WERI-Rb-1 (cell line): ENCODE results near the gene SERINC2.
"Not testable (repeated sequence)": the region's sequence is repeated elsewhere in the genome, so short reads cannot be mapped to it uniquely, and the experiment has no call there.

ENCODE experiments used
- DNase-seq: peaks from one replicate; pipeline ENCODE4 v3.0.0-alpha.2; 2020
- H3K27ac ChIP-seq: fragments of 250-450 bp; sonication (Bioruptor Pico); 2 replicates; pipeline ENCODE4 v1.5.1; 2020; ENCODE audit warnings: mild to moderate bottlenecking, moderate library complexity
- H3K27me3 ChIP-seq: fragments of 250-450 bp; sonication (Bioruptor Pico); 2 replicates; pipeline ENCODE4 v1.5.1; 2021; ENCODE audit warnings: mild to moderate bottlenecking, low read depth, moderate library complexity; ENCODE audit not compliant: insufficient read depth, severe bottlenecking
- H3K36me3 ChIP-seq: fragments of 250-450 bp; sonication (Bioruptor Pico); 2 replicates; pipeline ENCODE4 v1.5.1; 2020; ENCODE audit warnings: mild to moderate bottlenecking, moderate library complexity
- H3K4me3 ChIP-seq: 2 replicates; pipeline ENCODE4 v1.5.1; 2011; ENCODE audit warnings: low read depth, mild to moderate bottlenecking, control low read depth, low read length
- H3K9me3 ChIP-seq: fragments of 250-450 bp; sonication (Bioruptor Pico); 2 replicates; pipeline ENCODE4 v1.5.1; 2021; ENCODE audit warnings: mild to moderate bottlenecking, moderate library complexity; ENCODE audit not compliant: severe bottlenecking
- TF ChIP-seq, protein P1 (sequence below): IDR thresholded peaks from 2 replicates; pipeline ENCODE4 v1.5.1; 2011; ENCODE audit warnings: low read depth, mild to moderate bottlenecking, control low read depth, inconsistent platforms, low read length

The SERINC2 gene

DNA sequence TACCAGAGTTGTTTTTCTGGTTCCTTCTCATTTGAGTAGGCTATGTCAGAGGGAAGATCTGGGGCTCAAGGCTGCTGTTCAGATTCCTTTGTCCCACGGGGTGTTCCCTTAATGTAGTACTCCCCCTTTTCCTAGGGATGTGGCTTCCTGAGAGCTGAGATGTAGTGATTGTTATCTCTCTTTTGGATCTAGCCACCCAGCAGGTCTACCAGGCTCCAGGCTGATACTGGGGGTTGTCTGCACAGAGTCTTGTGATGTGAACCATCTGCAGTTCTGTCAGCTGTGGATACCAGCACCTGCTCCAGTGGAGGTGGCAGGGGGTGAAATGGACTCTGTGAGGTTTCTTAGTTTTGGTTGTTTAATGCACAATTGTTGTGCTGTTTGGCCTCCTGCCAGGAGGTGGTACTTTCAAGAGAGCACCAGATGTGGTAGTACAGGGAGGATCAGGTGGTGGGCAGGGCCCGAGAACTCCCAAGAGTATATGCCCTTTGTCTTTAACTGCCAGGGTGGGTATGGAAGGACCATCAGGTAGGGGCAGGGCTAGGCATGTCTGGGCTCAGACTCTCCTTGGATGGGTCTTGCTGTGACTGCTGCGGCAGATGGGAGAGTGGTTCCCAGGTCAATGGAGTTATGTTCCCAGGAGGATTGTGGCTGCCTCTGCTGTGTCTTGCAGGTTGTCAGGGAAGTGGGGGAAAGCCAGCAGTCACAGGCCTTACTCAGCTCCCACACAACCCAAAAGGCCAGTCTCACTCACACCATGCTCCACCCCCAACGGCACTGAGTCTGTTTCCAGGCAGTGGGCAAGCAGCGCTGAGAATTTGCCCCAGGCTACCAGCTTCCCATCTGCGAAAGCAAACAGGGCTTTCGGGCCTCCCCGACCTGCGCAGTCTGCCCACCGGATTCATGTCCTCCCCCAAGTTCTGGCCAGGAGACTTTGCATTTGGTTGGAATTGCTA is 64.2 kb downstream of the SERINC2 start:
- H3K27me3 ChIP-seq, result no peaks in the 10 kb centered on the region
- no peak overlapping the region for H3K27ac ChIP-seq
- no peak overlapping the region for H3K4me3 ChIP-seq
- peaks cover 6% of the 10 kb centered on the region for H3K9me3 ChIP-seq
- peak; percentile 46 for DNase-seq
- TF ChIP-seq, protein P1, sequence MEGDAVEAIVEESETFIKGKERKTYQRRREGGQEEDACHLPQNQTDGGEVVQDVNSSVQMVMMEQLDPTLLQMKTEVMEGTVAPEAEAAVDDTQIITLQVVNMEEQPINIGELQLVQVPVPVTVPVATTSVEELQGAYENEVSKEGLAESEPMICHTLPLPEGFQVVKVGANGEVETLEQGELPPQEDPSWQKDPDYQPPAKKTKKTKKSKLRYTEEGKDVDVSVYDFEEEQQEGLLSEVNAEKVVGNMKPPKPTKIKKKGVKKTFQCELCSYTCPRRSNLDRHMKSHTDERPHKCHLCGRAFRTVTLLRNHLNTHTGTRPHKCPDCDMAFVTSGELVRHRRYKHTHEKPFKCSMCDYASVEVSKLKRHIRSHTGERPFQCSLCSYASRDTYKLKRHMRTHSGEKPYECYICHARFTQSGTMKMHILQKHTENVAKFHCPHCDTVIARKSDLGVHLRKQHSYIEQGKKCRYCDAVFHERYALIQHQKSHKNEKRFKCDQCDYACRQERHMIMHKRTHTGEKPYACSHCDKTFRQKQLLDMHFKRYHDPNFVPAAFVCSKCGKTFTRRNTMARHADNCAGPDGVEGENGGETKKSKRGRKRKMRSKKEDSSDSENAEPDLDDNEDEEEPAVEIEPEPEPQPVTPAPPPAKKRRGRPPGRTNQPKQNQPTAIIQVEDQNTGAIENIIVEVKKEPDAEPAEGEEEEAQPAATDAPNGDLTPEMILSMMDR, result no peak
- no peaks in the 10 kb centered on the region for H3K36me3 ChIP-seq

DNA sequence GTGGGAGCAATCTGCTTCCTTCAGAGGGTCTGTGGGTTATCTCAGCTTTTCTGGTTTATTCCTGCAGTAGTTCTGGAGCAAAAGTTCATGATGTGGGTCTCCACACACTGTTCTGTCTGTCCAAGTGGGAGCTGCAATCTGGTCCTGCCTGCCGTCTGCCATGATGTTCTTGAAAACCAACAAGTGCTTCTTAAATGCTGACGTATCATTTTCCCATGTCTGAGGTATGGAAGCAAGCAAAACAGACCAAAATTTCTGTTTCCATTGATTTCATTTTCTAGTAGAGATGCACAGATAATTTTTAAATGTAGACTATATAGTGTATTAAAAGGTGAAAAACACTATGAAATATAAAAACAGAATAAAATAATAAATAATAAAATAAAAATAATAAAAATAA is 65.2 kb downstream of the SERINC2 start:
- no peaks in the 10 kb centered on the region for H3K36me3 ChIP-seq
- H3K27ac ChIP-seq, result no peak overlapping the region
- no peaks in the 10 kb centered on the region for H3K27me3 ChIP-seq
- H3K4me3 ChIP-seq, result no peak overlapping the region
- TF ChIP-seq, protein P1, result no peak
- DNase-seq, result no peak
- peaks cover 10% of the 10 kb centered on the region for H3K9me3 ChIP-seq

DNA sequence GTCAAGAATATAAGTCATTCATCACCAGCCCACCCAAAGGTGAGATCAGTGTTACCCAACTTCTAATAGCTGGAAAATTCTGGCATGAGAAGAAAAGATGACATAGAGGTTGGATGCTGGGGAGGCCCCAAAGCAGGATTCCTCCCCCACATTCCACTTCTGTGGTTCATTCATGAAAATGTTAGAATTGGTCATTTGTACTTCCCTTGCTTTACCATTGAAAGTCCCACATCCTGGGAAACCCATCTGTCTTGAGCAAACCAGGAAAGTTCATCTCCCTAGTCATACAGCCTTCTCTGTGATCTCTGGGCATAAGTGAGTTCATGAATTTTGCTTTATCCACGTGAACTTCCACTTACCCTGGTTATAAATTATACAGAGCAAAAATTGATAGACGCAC is 66.8 kb downstream of the SERINC2 start:
- Histone ChIP-seq H3K4me3 (no peak overlapping the region), H3K27ac (no peak overlapping the region), H3K36me3 (no peaks in the 10 kb centered on the region), H3K9me3 (peaks cover 10% of the 10 kb centered on the region), H3K27me3 (no peaks in the 10 kb centered on the region)
- no peak for DNase-seq
- TF ChIP-seq, protein P1, result no peak

DNA sequence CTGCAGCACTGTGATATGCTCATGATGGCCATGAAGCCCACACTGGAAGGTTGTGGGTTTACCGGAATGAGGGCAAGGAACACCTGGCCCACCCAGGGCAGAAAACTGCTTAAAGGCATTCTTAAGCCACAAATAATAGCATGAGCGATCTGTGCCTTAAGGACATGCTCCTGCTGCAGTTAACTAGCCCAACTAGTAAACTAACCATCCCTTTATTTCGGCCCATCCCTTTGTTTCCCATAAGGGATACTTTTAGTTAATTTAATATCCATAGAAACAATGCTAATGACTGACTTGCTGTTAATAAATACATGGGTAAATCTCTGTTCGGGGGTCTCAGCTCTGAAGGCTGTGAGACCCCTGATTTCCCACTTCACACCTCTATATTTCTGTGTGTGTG is 67.4 kb downstream of the SERINC2 start:
- not testable (repeated sequence) for H3K36me3 ChIP-seq, H3K4me3 ChIP-seq, H3K9me3 ChIP-seq, H3K27me3 ChIP-seq, H3K27ac ChIP-seq, DNase-seq

DNA sequence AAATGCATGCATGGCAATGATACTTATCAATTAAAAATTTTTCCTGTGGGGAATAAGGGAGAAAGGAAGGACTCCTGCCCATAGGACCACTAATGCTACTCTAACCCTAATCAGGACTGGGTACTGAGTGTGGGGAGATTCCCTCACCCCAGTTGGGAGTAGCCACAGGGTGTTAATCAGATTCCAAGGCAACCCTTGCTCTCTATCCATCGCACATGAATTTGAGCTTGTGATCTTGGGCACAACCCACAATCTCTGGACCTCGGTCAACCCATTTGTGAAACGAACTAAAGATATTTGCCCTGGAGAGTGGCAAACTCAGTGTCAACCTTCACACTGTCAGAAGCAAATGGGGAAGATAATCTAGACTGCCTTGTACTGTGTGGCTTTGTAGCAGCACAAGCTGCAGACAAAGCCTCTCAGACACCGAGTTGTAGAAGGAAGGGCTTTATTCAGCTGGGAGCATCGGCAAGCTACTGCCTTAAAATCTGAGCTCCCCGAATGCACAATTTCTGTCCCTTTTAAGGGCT is 69.5 kb downstream of the SERINC2 start:
- TF ChIP-seq, protein P1, result no peak
- Histone ChIP-seq H3K4me3 (no peak overlapping the region), H3K27ac (peak overlapping the region; percentile 91), H3K27me3 (no peaks in the 10 kb centered on the region), H3K9me3 (peaks cover 7% of the 10 kb centered on the region), H3K36me3 (no peaks in the 10 kb centered on the region)
- no peak for DNase-seq
